T-helper 2 cell treated with Interferon-gamma antibody and Interleukin-4, amounts not matched to agents 100 ng/mL and 5 ng/mL, for 36 hours (primary cell): ENCODE results near the gene SYT7. TPM values are rescaled to one million over a fixed set of nuclear protein-coding genes. Genes with fewer than 3 reads are reported as not detected.
"Not testable (repeated sequence)": the region's sequence is repeated elsewhere in the genome, so short reads cannot be mapped to it uniquely, and the experiment has no call there.

Experiments used
- intact Hi-C: fragments of 100-400 bp; cut with micrococcal nuclease; formaldehyde crosslinking; loops from one replicate; pipeline ENCODE4 v1.15.1; 2023
- total RNA-seq: library from RNA; stranded (reverse); gene quantifications from 2 replicates; pipeline ENCODE4 v1.2.3, GENCODE V29; 2022

Gene SYT7
- total RNA-seq, 1 donor from 2014 or later, result not detected

DNA sequence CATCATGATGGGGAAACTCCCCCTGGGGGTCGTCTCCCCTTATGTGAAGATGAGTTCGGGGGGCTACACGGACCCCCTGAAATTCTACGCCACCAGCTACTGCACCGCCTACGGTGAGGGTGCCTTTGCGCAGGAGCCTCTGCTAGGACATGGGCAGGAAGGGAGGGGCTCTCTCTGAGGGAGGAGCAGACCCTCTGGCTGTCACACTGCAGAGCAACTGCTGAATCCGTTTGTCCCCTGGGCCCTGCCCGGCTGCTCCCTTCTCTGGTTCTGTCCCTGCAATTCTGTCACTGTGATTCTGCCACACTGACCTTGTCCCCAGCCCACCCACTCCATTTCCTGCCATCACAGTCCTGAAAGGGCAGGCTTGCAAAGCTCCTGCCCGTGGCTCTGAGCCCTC, 99.1 kb downstream of the SYT7 start:
- intact Hi-C loops, result no loop called here

DNA sequence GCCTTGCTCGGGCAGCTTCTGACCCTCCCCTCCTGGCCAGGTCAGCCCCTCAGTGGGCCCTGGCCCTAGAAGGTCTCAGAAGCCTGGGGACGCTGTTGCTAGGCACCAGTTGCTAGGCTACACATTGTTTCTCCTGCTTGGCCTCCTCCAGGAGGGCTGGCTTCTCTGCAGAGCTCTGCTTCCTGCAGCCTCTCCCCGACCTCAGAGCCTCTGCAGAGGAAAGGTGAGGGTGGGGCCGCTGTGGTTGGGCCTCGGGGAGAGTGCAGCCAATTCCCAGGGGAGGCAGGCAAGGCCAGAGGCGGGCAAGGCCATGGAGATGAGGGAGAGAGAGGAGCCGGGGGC, 99.9 kb downstream of the SYT7 start:
- intact Hi-C loops, result no loop called here

DNA sequence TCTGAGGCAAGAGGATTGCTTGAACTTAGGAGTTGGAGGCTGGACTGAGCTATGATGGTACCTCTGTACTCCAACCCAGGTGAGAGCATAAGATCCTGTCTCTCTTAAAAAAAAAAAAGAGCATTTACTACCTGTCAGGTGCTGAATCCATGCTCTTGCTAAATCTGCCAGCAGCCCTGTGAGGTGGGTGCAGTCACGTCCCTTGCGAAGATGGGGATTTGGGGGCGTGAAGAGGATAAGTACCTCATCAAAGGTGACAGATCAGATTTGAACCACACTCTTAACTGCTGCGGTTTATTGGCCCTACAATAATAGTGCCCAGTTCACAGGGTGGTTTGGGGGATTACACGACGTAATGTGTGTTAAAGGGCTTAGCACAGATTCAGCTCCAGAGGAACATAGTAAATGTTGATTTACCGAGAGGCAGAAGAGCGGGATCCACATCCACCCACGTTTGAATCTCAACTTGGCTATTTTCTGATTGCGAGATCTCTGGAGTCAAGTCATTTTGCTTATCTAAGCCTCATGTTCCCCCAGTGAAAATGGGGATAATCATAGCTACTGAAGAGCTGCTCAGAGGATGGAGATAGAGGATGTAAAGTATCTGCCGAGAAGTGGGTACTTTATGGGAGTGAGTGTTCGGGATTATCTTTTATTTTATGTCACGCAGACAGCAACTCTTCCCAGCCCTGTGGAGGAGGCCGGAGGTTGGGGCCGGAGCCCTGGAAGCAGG, 100.4 kb downstream of the SYT7 start:
- intact Hi-C loops, result no loop called here

DNA sequence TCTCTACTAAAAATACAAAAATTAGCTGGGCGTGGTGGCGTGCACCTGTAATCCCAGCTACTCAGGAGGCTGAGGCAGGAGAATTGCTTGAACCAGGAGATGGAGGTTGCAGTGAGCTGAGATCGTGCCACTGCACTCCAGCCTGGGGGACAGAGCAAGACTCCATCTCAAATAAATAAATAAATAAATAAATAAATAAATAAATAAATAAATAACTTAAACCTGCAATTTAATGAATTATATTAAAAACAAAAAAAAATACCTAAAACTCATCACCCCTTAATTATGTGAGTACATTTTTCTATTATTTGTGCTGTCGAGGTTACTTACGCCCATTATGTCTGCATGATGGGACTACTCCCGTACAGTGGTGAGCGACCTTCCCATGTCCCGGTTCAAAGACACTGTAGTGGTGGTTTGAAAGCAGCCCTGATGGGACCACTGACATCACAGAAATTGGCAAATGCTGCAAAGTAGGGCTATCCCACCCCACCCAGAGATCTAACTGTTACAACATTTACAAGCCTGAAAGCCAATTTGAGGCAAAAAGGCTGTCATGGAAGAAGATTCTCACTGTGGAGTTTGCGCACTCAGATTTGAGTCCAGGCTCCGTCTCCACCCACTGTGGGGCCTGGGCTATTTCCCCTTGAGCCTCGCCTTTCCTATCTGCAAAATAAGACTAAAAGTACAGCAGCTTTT, 101.4 kb downstream of the SYT7 start:
- intact Hi-C loops, result loop anchor here (5.0 kb wide), 1 partner anchor 158 kb away; no protein-coding TSS in a partner anchor

DNA sequence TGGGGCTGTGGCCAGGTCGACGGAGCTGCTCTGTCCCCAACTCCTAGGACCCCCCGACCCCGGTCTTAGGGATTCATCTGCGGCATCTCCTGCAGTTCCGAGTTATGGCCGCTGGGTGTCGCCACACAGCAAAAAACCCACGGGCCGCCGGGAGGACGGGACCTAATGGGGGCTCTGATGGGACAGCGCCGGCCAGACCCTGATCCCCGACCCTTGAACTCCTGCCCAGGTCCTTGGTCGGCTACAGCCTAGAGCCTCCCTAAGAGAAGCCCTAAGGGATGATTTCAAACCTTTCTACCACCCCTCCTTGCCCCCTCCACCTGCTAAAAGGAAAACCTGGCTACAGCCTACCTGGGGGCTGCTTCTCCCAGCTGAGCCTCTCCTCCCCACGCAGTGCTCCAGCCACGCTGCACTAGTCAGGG, 103.1 kb downstream of the SYT7 start:
- intact Hi-C loops, result loop anchor here (1.0 to 5.0 kb wide), 2 partner anchors 40 to 160 kb away; no protein-coding TSS in a partner anchor

DNA sequence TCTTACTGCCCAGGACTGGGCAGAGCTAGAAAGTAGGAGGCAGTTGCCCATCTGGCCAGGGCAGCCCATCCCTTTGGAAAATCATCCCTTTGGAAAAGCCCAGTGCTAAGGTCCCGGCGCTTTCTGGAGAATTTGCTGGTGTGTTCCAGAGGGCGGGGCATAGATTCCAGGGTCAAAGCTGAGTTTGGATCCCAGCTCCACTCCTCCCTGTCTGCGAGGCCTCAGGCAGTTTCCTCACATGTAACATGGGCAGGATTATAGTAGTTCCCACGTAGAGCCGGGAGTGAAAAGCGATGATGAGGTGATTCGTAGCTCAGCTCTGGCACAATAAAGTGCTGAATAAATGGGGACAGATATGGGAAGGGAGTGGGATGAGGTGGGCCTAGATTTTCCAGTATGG, 103.8 kb downstream of the SYT7 start:
- intact Hi-C loops, result loop anchor here (1.0 to 5.0 kb wide), 2 partner anchors 40 to 160 kb away; no protein-coding TSS in a partner anchor

DNA sequence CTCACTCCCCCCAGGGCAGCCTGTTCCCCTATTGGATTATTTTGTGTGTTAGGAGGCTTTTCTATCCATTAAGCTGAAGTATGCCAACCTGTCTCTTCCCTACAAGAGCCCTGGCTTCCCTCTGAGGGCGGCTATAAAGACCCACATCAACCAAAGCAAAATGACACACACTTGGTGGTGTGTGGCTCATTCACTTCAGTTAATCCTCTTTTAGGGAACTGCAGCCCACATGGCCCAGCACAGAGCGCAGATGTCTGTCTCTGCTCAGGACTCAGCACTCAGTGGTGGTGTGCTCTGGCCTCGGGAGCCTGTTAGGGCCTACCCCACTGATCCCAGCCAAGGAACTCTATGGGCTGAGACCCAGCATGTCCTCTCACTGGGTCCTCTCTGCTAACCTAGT, 104.5 kb downstream of the SYT7 start:
- intact Hi-C loops, result loop anchor here (5.0 kb wide), 1 partner anchor 161 kb away; no protein-coding TSS in a partner anchor

DNA sequence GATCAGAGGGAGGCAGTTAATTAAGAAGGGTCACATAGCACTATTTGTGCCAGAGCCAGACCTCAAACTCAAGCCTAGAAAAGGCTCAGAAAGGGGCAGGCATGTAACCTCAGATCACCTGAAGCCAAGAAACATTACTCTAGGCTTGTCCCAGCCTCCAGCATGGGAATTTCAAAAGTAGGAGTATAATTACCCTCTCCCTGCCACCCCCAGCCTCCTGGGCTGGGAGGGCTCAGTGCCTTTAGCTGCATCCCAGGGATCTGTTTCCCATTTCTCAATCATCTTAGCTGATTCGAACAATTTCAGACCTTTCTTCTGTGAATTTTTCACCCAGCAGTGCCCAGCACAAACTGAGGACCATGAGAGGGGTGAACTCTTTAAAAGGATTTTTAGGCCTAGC, 105.4 kb downstream of the SYT7 start:
- intact Hi-C loops, result loop anchor here (5.0 kb wide), 1 partner anchor 162 kb away; no protein-coding TSS in a partner anchor

DNA sequence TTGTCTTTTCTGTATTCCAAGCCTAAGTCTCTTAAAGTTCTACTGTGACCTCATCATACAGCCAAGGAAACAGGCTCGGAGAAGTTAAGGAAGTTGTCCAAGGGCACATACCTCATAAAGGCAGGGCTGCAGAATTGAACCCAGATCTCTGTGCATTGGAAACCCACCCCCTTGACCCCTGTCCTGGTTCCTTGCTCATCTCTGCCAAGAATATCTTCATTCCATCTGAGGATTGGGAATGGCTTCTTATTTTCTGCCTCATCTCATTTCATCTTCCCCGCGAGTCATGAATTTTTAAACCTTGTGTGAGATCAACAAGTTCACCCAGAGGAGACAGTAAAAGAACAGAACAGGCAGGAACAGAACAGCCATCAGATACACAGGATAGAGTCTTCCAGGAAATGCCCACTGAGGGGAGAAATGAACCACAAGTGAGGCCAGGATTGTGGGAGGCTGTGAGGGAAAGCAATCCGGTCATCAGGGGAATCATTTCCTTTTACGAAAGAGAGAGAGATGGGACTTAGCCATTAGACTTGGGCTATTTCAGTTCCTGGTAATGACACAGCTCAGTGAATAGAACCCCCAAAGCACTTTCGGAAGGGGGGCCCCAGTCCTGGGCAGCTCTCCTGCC, 106.7 kb downstream of the SYT7 start:
- intact Hi-C loops, result no loop called here

DNA sequence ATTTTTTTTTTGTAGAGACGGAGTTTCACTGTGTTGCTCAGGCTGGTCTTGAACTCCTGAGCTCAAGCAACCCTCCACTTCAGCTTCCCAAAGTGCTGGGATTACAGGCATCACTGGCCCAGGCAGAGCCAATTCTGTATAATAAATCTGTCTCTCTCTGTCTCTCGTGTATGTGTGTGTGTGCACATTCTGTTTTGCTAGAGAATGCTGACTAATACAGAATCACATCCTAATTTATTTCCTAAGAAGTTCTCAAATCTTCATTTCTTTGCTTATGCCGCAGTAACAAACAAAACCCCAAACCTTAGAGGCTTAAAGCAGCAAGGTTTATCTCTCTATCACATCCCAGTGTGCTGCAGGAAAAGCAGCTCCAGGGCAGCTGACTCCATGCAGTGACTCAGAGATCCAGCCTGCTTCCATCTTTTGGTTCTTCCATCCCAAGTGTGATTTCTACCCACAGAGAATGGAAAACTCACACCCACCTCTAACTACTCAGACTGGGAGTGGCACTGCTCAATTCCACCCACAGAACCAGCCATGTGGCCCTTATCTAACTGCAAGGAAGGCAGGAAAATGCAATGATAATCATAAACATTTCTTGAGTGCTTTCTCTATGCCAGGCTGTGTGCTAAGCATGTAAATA, 107.4 kb downstream of the SYT7 start:
- intact Hi-C loops, result no loop called here

DNA sequence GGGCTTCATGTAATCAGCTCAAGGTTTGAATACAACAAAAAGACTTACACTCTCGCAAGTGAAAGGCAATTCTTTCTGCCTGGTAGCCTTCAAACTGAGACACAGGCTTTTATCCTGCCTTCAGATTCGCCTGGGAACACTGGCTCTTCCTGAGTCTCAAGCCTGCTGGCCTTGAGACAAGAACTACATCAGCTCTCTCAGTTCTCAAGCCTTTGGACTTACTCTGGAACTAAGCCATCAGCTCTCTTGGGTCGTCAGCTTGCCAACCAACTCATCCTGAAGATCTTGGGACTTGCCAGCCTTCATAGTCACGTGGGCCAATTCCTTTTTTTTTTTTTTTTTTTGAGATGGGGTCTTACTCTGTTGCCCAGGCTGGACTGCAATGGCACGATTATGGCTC, 108.0 kb downstream of the SYT7 start:
- intact Hi-C loops, result no loop called here

DNA sequence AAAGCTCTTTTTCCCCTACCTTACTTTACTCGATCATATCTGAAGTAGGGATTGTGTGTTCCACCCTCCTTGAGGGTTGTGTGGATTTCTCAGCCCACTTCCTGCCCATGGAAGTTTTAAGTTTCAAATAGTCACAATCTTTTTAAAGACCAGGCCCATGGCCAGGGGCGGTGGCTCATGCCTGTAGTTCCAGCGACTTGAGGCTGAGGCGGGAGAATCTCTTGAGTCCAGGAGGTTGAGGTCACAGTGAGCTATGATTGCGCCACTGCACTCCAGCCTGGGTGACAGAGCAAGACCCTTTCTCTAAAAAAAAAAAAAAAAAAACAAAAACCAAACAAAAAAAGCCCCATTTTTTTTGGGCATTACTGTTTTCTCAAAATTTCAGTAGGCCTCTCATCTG, 108.6 kb downstream of the SYT7 start:
- intact Hi-C loops, result no loop called here

DNA sequence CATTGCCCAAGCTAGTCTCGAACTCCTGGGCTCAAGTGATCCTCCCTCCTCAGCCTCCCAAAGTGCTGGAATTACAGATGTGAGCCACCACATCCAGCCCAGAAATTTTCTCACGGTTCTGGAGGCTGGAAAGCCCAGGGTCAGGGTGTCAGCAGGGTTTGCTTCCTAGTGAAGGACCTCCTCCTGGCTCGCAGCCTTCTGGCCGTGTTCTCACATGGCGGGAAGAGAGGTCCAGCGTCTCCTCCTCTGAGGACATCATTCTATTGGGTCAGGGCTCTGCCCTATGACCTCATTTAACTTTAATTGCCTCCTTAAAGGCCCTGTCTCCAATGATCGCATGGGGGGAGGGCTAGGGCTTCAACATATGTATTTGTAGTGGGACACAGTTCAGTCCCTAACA, 112.9 kb downstream of the SYT7 start:
- intact Hi-C loops, result no loop called here

DNA sequence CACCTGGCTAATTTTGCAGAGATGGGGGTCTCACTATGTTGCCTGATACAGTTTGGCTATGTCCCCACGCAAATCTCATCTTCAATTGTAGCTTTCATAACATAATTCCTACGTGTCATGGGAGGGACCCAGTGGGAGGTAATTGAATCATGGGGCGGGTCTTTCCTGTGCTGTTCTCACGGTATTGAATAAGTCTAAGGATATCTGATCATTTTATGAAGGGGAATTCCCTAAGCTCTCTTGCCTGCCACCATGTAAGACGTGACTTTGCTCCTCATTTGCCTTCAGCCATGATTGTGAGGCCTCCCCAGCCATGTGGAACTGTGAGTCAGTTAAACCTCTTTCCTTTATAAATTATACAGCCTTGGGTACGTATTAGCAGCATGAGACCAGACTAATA, 113.3 kb downstream of the SYT7 start:
- intact Hi-C loops, result not testable (repeated sequence)

Other genes starting within 250 kb of the SYT7 start
- gene DDB1, start 248.0 kb downstream of the SYT7 start, total RNA-seq, result 231 and 237 TPM in 2 replicates
- gene TKFC, start 247.8 kb downstream of the SYT7 start, total RNA-seq, result 42.6 and 44.4 TPM in 2 replicates
- 41.6 and 42.9 TPM in 2 replicates for gene CYB561A3, start 219.2 kb downstream of the SYT7 start, total RNA-seq
- 51.3 and 54.5 TPM in 2 replicates for gene TMEM138, start 218.7 kb downstream of the SYT7 start, total RNA-seq
- gene TMEM216, start 188.5 kb downstream of the SYT7 start, total RNA-seq, result 10.2 and 12.4 TPM in 2 replicates
- gene CPSF7, start 151.1 kb downstream of the SYT7 start, total RNA-seq, result 120 and 123 TPM in 2 replicates
- 49.1 and 53.0 TPM in 2 replicates for gene SDHAF2, start 151.0 kb downstream of the SYT7 start, total RNA-seq
- 0.07 and 0.18 TPM in 2 replicates for gene LRRC10B, start 72.3 kb downstream of the SYT7 start, total RNA-seq
- gene DAGLA, start 99.3 kb upstream of the SYT7 start, total RNA-seq, result 0.07 and 0.09 TPM in 2 replicates
- gene MYRF, start 171.6 kb upstream of the SYT7 start, total RNA-seq, result 1.2 and 1.3 TPM in 2 replicates
- 174 and 179 TPM in 2 replicates for gene TMEM258, start 211.5 kb upstream of the SYT7 start, total RNA-seq
- gene FEN1, start 211.8 kb upstream of the SYT7 start, total RNA-seq, result 132 and 139 TPM in 2 replicates
- 70.0 and 73.4 TPM in 2 replicates for gene FADS1, start 235.9 kb upstream of the SYT7 start, total RNA-seq
- 268 and 282 TPM in 2 replicates for gene FADS2, start 247.2 kb upstream of the SYT7 start, total RNA-seq